Dermis blood vessel endothelial cell (primary cell): ENCODE results near the gene WDR90. TPM values are rescaled to one million over a fixed set of nuclear protein-coding genes. Genes with fewer than 3 reads are reported as not detected.

Experiments used
- DNase-seq: peaks from one replicate; pipeline ENCODE4 v3.0.0; 2010
- total RNA-seq: library from RNA; depleted of rRNA; stranded (reverse); fragments of >200 nt; gene quantifications from 2 replicates; pipeline ENCODE4 v1.2.3, GENCODE V29; 2014

Gene WDR90
- total RNA-seq, 1 donor from 2014 or later = 10.7 TPM

DNA sequence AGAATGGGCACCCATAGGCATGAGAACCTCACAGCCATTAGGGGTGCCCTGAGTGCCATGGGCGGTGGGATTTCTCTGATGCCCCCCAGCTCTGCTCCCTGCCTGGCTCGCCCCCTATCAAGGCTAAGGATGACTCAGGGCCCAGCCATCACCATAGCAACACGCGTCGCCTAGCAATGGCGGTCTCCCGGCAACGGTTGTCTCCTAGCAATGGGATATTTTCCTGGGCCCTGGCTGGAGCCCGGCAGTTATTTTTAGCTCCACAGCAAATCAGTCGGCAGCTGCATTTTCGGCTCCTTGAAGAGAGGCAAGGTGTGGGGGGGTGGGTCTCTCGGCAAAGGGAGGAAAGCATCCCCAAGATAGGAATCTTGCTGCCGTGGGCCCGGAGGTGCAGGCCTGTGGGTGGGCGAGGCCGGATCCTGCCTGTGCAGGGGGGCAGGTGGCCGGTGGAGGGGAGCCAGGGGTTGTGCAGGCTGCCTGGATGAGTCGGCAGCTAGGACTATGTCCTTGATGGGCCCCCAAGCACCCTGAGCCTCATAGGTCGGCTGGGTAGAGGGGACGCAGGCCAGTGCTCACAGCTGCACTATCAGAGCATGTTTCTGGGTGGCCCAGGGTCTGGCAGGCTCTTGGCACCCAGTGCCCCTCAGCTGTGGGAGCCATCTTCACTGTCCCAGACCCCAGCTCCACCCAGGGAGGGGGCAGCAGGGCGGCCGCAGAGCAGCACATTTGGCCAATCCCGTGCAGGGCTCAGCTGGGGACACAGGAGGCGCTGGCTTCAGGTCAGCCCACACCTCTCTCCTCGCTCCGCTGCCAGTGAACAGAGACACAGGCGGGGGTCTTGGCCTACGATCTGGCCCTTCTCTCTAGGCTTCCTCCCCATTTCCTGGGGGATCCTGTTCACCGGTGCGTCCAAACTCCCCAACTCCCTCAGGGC lies 60.7 kb downstream of the WDR90 start:
- DNase-seq = peak; percentile 51

DNA sequence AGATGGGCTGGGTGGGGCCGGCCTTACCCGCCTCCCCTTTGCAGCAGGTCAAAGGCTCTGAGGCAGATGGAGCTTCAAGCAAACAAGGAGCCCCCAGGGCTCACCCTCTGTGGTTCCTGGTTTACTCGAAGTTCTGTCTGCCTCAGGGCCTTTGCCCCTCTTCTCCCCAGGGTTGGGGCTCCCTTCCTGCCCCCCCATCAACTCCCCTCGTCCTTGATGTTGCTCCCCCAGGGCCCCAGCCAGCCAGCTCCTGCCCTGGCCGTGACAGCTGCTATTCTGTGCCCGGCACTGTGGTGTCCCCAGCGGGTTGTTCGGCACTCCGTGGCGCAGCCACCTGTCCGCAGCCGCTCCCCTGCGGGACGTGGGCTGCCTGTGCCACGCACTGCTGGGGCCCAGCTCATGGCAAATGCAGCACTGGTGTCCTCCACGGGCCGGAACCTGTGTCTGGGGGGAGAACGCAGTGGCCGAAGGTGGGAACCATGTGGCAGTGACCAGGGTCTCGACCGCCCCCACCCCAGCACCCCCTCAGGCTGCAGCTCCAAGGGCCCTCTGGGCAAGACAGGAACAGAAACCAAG lies 61.4 kb downstream of the WDR90 start:
- no peak for DNase-seq

DNA sequence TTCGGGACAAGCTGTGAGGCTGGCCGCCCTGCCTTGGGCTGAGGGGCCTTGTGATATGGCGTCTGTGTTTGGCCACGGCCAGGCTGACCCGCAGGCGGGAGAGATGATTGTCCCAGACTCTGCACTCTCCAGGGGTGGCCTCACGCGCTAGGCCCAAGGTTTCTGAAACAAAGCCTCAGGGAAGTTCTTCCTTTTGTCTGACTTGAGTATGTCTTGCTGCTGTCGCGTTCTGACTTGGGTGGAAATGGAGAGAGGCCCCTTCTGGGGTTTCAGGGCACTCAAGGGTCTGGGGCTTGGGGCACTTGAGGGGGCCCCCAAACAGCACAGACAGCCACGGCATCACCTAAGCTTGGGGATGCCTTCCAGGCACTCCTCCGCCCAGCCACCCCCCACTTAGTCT lies 61.9 kb downstream of the WDR90 start:
- DNase-seq = no peak

DNA sequence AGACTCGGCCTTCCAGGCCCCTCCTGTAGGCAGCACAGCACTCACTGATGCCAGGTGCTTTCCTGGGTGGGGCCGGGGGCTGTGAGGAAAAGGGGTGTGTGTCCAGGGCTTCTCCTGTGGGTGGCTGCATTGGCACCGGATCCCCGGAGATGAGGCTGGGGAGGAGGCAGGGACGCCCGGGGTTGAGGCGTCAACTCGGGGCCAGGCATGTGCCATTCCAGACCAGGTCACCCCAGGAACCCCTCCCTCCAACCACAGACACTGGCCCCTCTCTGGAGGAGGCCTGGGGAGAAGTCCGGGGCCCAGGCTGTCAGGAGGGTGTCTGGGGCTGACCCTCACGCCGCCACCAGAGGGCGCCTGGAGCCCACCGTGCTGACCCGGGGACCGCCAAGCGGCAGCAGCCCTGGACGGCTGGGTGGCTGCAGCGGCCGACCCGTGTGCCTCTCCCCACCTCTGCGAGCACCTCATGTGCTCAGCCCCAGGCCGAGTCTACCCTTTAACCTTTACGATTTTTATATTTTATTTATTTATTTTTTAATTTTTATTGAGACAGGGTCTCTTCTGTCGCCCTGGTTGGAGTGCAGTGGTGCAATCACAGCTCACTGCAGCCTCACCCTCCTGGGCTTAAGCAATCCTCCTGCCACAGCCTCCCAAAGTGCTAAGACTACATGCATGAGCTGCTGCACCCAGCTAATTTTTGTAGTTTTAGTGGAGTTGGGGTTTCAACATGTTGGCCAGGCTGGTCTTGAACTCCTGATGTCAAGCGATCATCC lies 62.6 kb downstream of the WDR90 start:
- peak; percentile 83 for DNase-seq

DNA sequence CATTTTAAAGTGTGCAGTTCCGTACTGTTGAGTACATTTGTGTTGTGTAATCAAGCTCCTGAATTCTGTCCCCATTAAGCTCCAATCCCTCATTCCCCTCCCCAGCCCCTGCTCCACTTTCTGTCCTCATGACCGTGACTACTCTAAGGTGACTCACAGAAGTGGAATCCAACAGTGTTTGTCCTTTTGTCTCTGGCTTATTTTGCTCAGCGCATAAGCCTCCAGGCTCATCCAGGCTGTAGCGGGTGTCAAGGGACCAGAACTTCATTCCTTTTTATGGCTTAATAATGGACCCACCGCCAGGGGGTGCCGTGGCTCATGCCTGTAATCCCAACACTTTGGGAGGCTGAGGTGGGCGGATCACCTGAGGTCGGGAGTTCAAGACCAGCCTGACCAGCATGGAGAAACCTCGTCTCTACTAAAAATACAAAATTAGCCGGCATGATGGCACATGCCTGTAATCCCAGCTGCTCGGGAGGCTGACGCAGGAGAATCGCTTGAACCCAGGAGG lies 63.6 kb downstream of the WDR90 start:
- peak; percentile 72 for DNase-seq

DNA sequence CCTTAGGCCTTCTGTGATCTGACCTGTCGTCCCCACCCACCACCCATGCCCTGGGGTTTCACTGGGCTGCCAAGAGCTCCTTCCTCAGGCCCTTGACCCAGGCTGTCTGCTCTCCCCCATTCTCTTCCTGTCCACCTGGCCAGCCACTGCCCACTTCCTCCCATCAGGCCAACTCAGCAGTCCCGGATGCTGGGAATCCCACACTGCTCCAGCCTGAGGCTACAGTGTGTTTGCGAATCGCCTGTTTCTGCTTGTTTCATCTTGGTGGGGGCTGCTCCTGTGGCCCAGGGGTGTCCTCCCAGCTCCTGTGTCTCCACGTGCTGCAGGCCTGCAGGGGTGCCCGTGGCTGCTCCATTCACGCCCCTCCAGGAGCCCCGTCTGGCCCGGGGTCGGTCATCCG lies 64.9 kb downstream of the WDR90 start:
- DNase-seq = no peak

DNA sequence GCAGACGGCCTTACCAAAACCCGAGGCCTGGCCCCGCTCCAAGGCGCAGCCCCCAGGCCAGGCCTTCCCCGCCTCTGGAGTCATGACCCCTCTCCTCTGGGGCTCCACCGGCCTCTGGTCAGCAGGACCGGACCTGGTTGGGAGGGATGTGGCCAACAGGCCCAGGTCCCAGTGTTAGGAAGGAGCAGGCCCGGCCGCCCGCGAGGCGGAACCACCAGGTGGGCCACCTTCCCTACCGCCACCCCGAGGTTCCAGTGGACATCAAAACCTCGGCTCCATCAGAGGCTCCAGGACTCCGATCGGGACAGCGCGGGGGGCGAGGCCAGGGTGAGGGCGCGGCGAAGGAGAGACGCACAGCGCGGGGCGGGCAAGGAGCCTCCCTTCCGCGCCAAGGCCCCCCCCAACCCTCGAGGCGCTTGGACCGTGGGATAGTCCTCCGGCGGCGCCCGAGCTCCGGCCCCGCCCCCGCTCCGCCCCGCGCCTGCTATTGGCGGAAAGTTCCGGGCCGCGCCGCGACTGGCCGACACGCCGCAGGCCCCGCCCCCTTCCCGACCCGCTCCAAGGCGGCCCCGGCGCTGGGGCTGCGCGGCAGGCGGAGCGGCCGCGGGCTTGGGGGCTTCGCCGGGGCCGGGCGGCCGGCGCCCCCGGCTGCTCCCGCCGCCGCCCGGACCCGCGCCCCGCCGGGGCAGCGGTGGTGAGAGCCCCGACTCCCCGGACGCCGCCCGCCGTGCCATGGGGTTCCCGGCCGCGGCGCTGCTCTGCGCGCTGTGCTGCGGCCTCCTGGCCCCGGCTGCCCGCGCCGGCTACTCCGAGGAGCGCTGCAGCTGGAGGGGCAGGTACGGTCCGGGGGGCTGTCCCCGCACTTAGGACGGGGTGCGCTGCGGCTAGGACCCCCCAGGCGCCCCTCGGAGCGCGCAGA lies 65.7 kb downstream of the WDR90 start, which contains the start of gene METRN:
Gene METRN (plus strand): TSS at position 561 of the 919 bp plus-strand sequence. CDS start 172 bp downstream, at position 733.
- DNase-seq = peak; percentile 89

DNA sequence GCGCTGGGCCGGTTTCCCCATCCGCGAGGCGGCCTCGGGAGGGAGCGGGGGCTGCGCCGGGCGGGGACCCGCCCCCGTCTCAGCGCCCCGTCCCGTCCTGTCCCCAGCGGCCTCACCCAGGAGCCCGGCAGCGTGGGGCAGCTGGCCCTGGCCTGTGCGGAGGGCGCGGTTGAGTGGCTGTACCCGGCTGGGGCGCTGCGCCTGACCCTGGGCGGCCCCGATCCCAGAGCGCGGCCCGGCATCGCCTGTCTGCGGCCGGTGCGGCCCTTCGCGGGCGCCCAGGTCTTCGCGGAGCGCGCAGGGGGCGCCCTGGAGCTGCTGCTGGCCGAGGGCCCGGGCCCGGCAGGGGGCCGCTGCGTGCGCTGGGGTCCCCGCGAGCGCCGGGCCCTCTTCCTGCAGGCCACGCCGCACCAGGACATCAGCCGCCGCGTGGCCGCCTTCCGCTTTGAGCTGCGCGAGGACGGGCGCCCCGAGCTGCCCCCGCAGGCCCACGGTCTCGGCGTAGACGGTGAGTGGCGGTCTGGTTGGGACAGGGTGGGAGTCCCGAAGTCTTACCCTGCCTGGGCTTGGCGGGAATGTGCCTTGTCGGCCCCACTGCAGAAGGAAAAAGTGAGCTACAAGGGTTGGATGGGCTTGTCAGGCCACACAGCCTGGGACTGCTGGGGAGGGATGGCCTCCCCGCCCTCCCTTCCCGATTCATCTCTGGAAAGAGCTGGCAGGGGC lies 66.5 kb downstream of the WDR90 start:
- peak; percentile 37 for DNase-seq

DNA sequence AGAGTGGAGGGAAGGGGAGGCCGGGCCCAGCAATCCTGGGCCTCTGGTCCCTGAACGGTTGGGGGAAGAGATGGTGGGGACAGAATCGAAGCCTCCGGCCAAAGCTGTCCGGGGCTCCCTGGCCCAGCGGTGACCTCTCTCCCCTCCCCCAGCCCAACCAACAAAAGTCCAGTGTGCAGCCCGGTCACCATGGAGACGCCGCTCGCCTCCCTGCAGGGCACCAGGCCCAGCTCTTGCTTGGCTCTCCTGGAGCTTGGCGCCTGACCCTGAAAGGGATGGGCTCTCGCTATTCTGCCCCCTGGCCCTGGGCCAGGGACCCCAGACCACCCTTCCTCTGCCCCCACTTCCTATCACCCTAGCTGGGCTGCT lies 67.0 kb downstream of the WDR90 start:
- no peak for DNase-seq

DNA sequence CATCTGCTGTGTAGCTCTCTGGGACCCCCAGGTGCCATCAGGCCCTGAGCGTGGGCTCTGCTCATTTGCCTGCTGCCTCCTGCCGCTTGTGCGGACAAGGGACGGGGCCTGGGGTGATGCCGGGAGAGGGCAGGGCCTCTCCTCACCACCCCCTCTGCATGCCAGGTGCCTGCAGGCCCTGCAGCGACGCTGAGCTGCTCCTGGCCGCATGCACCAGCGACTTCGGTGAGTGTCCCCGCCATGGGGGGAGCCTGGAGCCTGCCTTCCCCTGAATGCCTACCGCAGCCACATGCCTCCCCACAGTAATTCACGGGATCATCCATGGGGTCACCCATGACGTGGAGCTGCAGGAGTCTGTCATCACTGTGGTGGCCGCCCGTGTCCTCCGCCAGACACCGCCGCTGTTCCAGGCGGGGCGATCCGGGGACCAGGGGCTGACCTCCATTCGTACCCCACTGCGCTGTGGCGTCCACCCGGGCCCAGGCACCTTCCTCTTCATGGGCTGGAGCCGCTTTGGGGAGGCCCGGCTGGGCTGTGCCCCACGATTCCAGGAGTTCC lies 67.7 kb downstream of the WDR90 start:
- no peak for DNase-seq

Other genes starting within 250 kb of the WDR90 start
- gene DECR2, start 247.5 kb upstream of the WDR90 start, total RNA-seq = 13.4 and 17.5 TPM in 2 replicates
- 34.9 and 46.8 TPM in 2 replicates for gene RAB11FIP3, start 223.7 kb upstream of the WDR90 start, total RNA-seq
- gene CAPN15, start 121.7 kb upstream of the WDR90 start, total RNA-seq = 50.5 and 83.4 TPM in 2 replicates
- not detected in 2 replicates for gene PRR35, start 89.0 kb upstream of the WDR90 start, total RNA-seq
- gene NHLRC4, start 82.4 kb upstream of the WDR90 start, total RNA-seq = 1.9 and 2.7 TPM in 2 replicates
- 25.4 and 32.2 TPM in 2 replicates for gene PIGQ, start 79.4 kb upstream of the WDR90 start, total RNA-seq
- gene RAB40C, start 59.3 kb upstream of the WDR90 start, total RNA-seq = 13.3 and 14.1 TPM in 2 replicates
- gene WFIKKN1, start 18.4 kb upstream of the WDR90 start, total RNA-seq = 0.14 and 0.17 TPM in 2 replicates
- gene METTL26, start 13.1 kb upstream of the WDR90 start, total RNA-seq = 76.4 and 83.6 TPM in 2 replicates
- 11.2 and 12.6 TPM in 2 replicates for gene MCRIP2, start 7.5 kb upstream of the WDR90 start, total RNA-seq
- gene RHOT2, start 18.8 kb downstream of the WDR90 start, total RNA-seq = 32.9 and 49.0 TPM in 2 replicates
- gene RHBDL1, start 26.3 kb downstream of the WDR90 start, total RNA-seq = 0.05 and 0.51 TPM in 2 replicates
- 93.9 and 94.1 TPM in 2 replicates for gene STUB1, start 31.0 kb downstream of the WDR90 start, total RNA-seq
- gene JMJD8, start 35.0 kb downstream of the WDR90 start, total RNA-seq = 34.9 and 45.7 TPM in 2 replicates
- 2.7 and 5.3 TPM in 2 replicates for gene WDR24, start 41.0 kb downstream of the WDR90 start, total RNA-seq
- gene FBXL16, start 56.4 kb downstream of the WDR90 start, total RNA-seq = 0.05 TPM in 1 of 2 replicates, not detected in the other
- gene METRN, start 65.8 kb downstream of the WDR90 start, total RNA-seq = 34.9 and 41.7 TPM in 2 replicates
- 25.5 and 47.5 TPM in 2 replicates for gene ANTKMT, start 71.8 kb downstream of the WDR90 start, total RNA-seq
- 0.34 and 0.65 TPM in 2 replicates for gene CCDC78, start 77.1 kb downstream of the WDR90 start, total RNA-seq
- gene HAGHL, start 77.7 kb downstream of the WDR90 start, total RNA-seq = 5.1 and 6.3 TPM in 2 replicates
- 34.6 and 42.4 TPM in 2 replicates for gene CIAO3, start 91.6 kb downstream of the WDR90 start, total RNA-seq
- 0.09 TPM in 1 of 2 replicates, not detected in the other for gene MSLN, start 111.4 kb downstream of the WDR90 start, total RNA-seq
- 31.1 and 48.4 TPM in 2 replicates for gene RPUSD1, start 139.0 kb downstream of the WDR90 start, total RNA-seq
- gene CHTF18, start 139.3 kb downstream of the WDR90 start, total RNA-seq = 20.1 and 23.8 TPM in 2 replicates
- gene GNG13, start 151.4 kb downstream of the WDR90 start, total RNA-seq = not detected in 2 replicates